Endothelial cell of umbilical vein (primary cell): ENCODE measurements around the gene CAMTA1. TPM values are rescaled to one million over a fixed set of nuclear protein-coding genes. Genes with fewer than 3 reads are reported as not detected.

Source experiments
- BruUV-seq: library from RNA; stranded (reverse); fragments of 400-500 nt; replicated peaks from 2 replicates; lab custom pipeline; 2021; lab: Mats Ljungman, UMichigan
- CTCF ChIA-PET: fragments of 300-600, 350-600 bp; sonication (Branson Sonifier 250); formaldehyde crosslinking; loops from one replicate; lab custom pipeline; 2021; ENCODE audit warnings: antibody characterized with exemption, inconsistent platforms; lab: Charles Lee
- POLR2A ChIA-PET: fragments of 300-600, 350-600 bp; sonication (Branson Sonifier 250); formaldehyde crosslinking; loops from one replicate; lab custom pipeline; 2021; ENCODE audit warnings: antibody characterized with exemption, inconsistent platforms; lab: Charles Lee
- DNase-seq: peaks from one replicate; pipeline ENCODE4 v3.0.0-alpha.2; 2011; ENCODE audit warnings: low read depth, low spot score
- FAIRE-seq: peaks from 2 replicates; lab custom pipeline; 2011; peaks lifted over from hg19 to GRCh38; lab: Jason Lieb, UNC
- H2AFZ ChIP-seq: 2 replicates; pipeline ENCODE4 v1.6.0; 2012; ENCODE audit warnings: low read depth, low read length, control low read depth, inconsistent platforms
- H3K27ac ChIP-seq: 2 replicates; pipeline ENCODE4 v1.5.1; 2011; ENCODE audit warnings: low read depth, mild to moderate bottlenecking, control low read depth, low read length, moderate library complexity; ENCODE audit not compliant: insufficient read depth
- H3K27me3 ChIP-seq, 2 experiments: 2 replicates each; pipeline versions ENCODE4 v1.6.0 to v1.6.1; 2011; ENCODE audit warnings: low read length in 2 of 2, mixed read lengths in 1 of 2; ENCODE audit not compliant: control insufficient read depth in 2 of 2, insufficient read depth in 2 of 2
- H3K36me3 ChIP-seq, 2 experiments: 2 replicates in 1 of 2; 3 replicates in 1 of 2; pipeline ENCODE4 v1.5.1; 2011; ENCODE audit warnings: low read length in 2 of 2, mild to moderate bottlenecking in 1 of 2, moderate library complexity in 1 of 2; ENCODE audit not compliant: control insufficient read depth in 2 of 2, insufficient read depth in 2 of 2; ENCODE audit errors: extremely low read depth in 1 of 2
- H3K4me1 ChIP-seq: 3 replicates; pipeline ENCODE4 v1.5.1; 2011; ENCODE audit warnings: mild to moderate bottlenecking, low read length; ENCODE audit not compliant: control insufficient read depth, insufficient read depth; ENCODE audit errors: extremely low read depth
- H3K4me2 ChIP-seq: 2 replicates; pipeline ENCODE4 v1.6.1; 2011; ENCODE audit warnings: low read length, control low read depth, mixed read lengths; ENCODE audit not compliant: insufficient read depth
- H3K4me3 ChIP-seq, 3 experiments: fragments of 200-600 bp in 1 of 3; sonication (generic), shearing (Covaris generic) in 1 of 3; replicated peaks in 1 of 3; 2 replicates each; pipeline ENCODE4 v1.5.1; 2011 to 2016; ENCODE audit warnings: control low read depth in 3 of 3, low read length in 3 of 3, mild to moderate bottlenecking in 2 of 3, inconsistent platforms in 1 of 3, low read depth in 1 of 3, moderate library complexity in 1 of 3; ENCODE audit not compliant: insufficient read depth in 1 of 3
- H3K79me2 ChIP-seq: 2 replicates; pipeline ENCODE4 v1.6.0; 2012; ENCODE audit warnings: low read length, inconsistent platforms; ENCODE audit not compliant: control insufficient read depth, insufficient read depth
- H3K9ac ChIP-seq: replicated peaks from 2 replicates; pipeline ENCODE3; 2011; ENCODE audit warnings: low read length, control low read depth; ENCODE audit not compliant: insufficient read depth; ENCODE audit errors: extremely low read depth
- H3K9me1 ChIP-seq: replicated peaks from 3 replicates; pipeline ENCODE4 v1.6.0; 2011; ENCODE audit warnings: mild to moderate bottlenecking, low read length; ENCODE audit not compliant: control insufficient read depth, insufficient read depth; ENCODE audit errors: extremely low read depth
- H3K9me3 ChIP-seq: replicated peaks from 2 replicates; pipeline ENCODE4 v1.5.1; 2012; ENCODE audit warnings: low read length, inconsistent platforms; ENCODE audit not compliant: control insufficient read depth, insufficient read depth
- H4K20me1 ChIP-seq: replicated peaks from 2 replicates; pipeline ENCODE3; 2011; ENCODE audit warnings: mild to moderate bottlenecking, low read length; ENCODE audit not compliant: control insufficient read depth, insufficient read depth; ENCODE audit errors: extremely low read depth
- EZH2 ChIP-seq: IDR thresholded peaks from 2 replicates; pipeline ENCODE4 v1.6.1; 2012; ENCODE audit warnings: borderline replicate concordance, low read depth, mild to moderate bottlenecking, moderate library complexity, low read length, inconsistent platforms; ENCODE audit not compliant: severe bottlenecking
- FOS ChIP-seq: IDR thresholded peaks from 2 replicates; pipeline ENCODE4 v1.6.1; 2011; ENCODE audit warnings: mild to moderate bottlenecking, low read length, moderate library complexity, borderline replicate concordance; ENCODE audit not compliant: insufficient read depth
- GATA2 ChIP-seq: IDR thresholded peaks from 2 replicates; pipeline ENCODE4 v1.7.0; 2011; ENCODE audit warnings: low read depth, mild to moderate bottlenecking, moderate library complexity, mixed read lengths, low read length; ENCODE audit not compliant: insufficient read length, insufficient read depth
- JUN ChIP-seq: IDR thresholded peaks from 2 replicates; pipeline ENCODE4 v1.6.1; 2011; ENCODE audit warnings: borderline replicate concordance, low read depth; ENCODE audit not compliant: insufficient read length, insufficient read depth
- MYC ChIP-seq: IDR thresholded peaks from one replicate; pipeline ENCODE4 v1.6.1; 2011; ENCODE audit warnings: mild to moderate bottlenecking, low read depth, low read length
- POLR2A ChIP-seq: IDR thresholded peaks from 2 replicates; pipeline ENCODE4 v1.6.1; 2012; ENCODE audit warnings: low read depth, mild to moderate bottlenecking, control low read depth, low read length
- POLR2AphosphoS5 ChIP-seq: IDR thresholded peaks from 2 replicates; pipeline ENCODE4 v1.6.1; 2012; ENCODE audit warnings: low read depth, mild to moderate bottlenecking, control low read depth, low read length, moderate library complexity; ENCODE audit not compliant: insufficient read depth
- dilution Hi-C: fragments of 300-500 bp; cut with MboI; formaldehyde crosslinking; loops from one replicate; pipeline ENCODE4 v1.15.0; 2019; ENCODE audit warnings: low sequenced_read_pairs; ENCODE audit not compliant: extremely low pct_ligation_motif_present
- intact Hi-C: fragments of 100-400 bp; cut with micrococcal nuclease; formaldehyde crosslinking; loops from one replicate; pipeline ENCODE4 v1.10.0; 2022
- polyA plus RNA-seq, 4 experiments: library from polyadenylated mRNA; depleted of rRNA in 3 of 4; stranded (reverse) in 3 of 4; unstranded in 1 of 4; fragments of >200 nt; gene quantifications; 2 replicates each; pipeline versions ENCODE4 v1.2.1 to v1.2.3, GENCODE V29; 2011 to 2012; ENCODE audit warnings: missing spikeins in 1 of 4
- total RNA-seq: library from RNA; stranded (reverse); gene quantifications from 2 replicates; pipeline ENCODE4 v1.2.3, GENCODE V29; 2021
- TF ChIP-seq, protein P1 (sequence below), 2 donors: IDR thresholded peaks; 1 replicate in 1 of 2; 2 replicates in 1 of 2; pipeline ENCODE4 v1.5.1; 2011; ENCODE audit warnings: low read length in 2 of 2, mild to moderate bottlenecking in 2 of 2, moderate library complexity in 2 of 2, control low read depth in 1 of 2, inconsistent platforms in 1 of 2, low read depth in 1 of 2; ENCODE audit not compliant: insufficient read depth in 1 of 2; ENCODE audit errors: extremely low read depth in 1 of 2
- TF ChIP-seq, protein P2 (sequence below): IDR thresholded peaks from 2 replicates; pipeline ENCODE4 v1.6.1; 2011; ENCODE audit not compliant: insufficient read depth, insufficient read length

The CAMTA1 gene
- total and polyA plus RNA-seq, 2 donors (not counting 3 experiments of a cell fraction or from before 2014, with no cell fraction given) = 50.8 to 92.7 TPM

DNA sequence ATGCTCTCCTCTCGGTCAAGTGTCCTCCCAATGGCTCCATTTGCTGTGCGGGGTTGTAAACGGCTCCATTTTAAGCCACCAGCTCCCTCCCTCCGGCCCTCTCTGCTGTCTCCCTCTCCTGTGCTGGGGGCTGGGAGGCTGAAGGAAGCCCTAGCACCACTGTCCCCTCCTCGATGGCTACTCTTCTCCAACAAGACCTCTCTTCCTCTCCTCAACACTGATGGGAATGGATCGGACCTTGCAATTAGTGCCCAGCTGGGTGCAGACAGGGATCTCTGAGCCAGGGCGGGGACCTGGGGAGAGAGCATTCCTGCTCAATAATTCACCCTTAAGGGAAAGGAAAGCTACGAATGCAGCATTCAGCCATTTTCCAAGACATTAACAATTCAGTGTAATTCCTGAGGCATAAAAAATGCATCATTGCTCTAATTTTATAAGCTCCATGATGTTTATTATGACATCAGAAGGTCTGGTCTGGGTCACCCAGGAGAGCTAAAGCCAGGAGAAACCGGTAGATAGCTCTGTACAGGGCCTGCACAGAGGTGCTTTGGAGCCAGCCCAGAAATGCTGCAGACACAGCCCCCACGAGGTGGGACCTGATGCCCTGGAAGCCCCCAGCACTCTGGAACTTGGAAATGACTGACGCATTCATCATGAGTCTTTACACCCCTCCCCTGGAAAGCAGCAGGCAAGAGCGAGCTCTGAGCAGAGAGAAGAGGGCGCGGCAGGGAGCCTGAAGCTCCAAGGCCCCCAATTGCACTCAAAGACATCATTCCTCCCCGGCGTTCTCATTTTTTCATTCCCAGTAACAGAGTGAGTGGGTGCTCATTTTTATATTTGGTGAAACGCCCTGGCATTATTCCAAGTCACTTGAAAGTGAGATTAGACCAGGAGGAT, 909.6 kb downstream of the CAMTA1 start:
- Histone ChIP-seq H3K9me3 (no peaks in the 10 kb centered on the region), H3K36me3 (no peaks in the 10 kb centered on the region), H3K9me1 (no peaks in the 10 kb centered on the region), H3K4me1 (no peaks in the 10 kb centered on the region), H3K27me3 (no peaks in the 10 kb centered on the region), H3K4me3 (no peak overlapping the region), H3K4me2 (no peak overlapping the region), H3K79me2 (no peaks in the 10 kb centered on the region), H2AFZ (no peak overlapping the region), H3K27ac (no peak overlapping the region), H4K20me1 (no peaks in the 10 kb centered on the region), H3K9ac (no peak overlapping the region)
- CTCF ChIA-PET = interaction anchor here (1.0 to 3.7 kb wide), 4 partner anchors 9 to 57 kb away, joined by 3 to 19 read pairs (median 4); no protein-coding TSS in a partner anchor
- dilution Hi-C loops (no loop called here), intact Hi-C loops (no loop called here)
- no peak for TF ChIP-seq GATA2
- no peak for TF ChIP-seq POLR2A
- TF ChIP-seq FOS = no peak
- TF ChIP-seq POLR2AphosphoS5 = no peak
- TF ChIP-seq, protein P1, sequence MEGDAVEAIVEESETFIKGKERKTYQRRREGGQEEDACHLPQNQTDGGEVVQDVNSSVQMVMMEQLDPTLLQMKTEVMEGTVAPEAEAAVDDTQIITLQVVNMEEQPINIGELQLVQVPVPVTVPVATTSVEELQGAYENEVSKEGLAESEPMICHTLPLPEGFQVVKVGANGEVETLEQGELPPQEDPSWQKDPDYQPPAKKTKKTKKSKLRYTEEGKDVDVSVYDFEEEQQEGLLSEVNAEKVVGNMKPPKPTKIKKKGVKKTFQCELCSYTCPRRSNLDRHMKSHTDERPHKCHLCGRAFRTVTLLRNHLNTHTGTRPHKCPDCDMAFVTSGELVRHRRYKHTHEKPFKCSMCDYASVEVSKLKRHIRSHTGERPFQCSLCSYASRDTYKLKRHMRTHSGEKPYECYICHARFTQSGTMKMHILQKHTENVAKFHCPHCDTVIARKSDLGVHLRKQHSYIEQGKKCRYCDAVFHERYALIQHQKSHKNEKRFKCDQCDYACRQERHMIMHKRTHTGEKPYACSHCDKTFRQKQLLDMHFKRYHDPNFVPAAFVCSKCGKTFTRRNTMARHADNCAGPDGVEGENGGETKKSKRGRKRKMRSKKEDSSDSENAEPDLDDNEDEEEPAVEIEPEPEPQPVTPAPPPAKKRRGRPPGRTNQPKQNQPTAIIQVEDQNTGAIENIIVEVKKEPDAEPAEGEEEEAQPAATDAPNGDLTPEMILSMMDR (IDR thresholded peaks at IDR 0.05; ENCODE audit: extremely low read depth in 1 of 2, insufficient read depth in 1 of 2, low read depth in 1 of 2, low read length in 2 of 2) = no peak
- no peak for TF ChIP-seq JUN
- TF ChIP-seq, protein P2, sequence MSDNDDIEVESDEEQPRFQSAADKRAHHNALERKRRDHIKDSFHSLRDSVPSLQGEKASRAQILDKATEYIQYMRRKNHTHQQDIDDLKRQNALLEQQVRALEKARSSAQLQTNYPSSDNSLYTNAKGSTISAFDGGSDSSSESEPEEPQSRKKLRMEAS = no peak
- no peak for TF ChIP-seq EZH2
- TF ChIP-seq MYC = no peak
- POLR2A ChIA-PET = no interaction called here
- DNase-seq (no peak), FAIRE-seq (no peak)
- no TSS peak for BruUV-seq
